Measurements from ENCODE around the gene AKNAD1. TPM values are rescaled to one million over a fixed set of nuclear protein-coding genes. Genes with fewer than 3 reads are reported as not detected.

The AKNAD1 gene
- total and polyA plus RNA-seq, 2 of the 4 experiments (the other 2 are of a cell fraction), result 0.07 to 0.18 TPM

DNA sequence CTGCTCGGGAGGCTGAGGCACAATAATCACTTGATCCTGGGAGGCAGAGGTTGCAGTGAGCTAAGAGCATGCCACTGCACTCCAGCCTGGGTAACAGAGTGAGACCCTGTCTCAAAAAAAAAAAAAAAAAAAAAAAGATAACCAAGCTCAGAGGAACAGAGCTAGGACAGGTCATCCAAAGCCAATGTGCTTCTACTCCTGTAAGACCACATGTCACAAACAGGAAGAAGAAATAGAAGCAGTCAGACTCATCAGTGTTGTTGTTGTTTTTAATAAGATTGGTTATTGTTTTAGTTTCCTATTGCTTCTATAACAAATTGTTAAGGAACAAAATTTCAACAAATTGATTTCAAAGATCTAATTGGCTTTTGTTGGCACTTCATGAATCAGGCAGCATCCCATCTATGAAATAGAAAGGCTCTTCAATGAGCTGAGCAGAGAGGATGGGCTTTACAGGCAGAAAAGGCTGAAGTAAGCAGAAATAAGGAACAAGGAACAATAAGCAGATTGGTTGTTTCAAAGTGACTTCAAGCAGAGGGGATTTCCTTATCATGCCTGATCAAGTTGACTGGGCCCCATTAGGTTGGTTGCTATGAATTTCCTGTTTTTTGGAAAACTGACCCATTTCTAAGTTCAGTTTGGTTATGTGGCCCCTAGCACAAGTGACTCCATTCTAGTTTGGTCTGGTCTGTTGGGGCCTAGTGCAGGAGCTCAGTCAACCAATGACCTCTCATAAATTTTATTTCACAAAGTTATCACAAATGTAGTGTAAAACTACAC is 6.0 kb upstream of the AKNAD1 start:
- no peak overlapping the region for H2BK120ac ChIP-seq (ENCODE audit: low read depth, low read length)
- H3K4me3 ChIP-seq (ENCODE audit: insufficient read depth, low read depth, low read length), result no peak overlapping the region
- no peak overlapping the region for H4K91ac ChIP-seq (ENCODE audit: insufficient read depth, low read depth, low read length)
- H2BK5ac ChIP-seq (ENCODE audit: low read depth, low read length, poor library complexity, severe bottlenecking), result no peak overlapping the region
- in situ Hi-C loops (cut with MboI; ENCODE audit: low sequenced_read_pairs), result no loop called here
- H4K5ac ChIP-seq (ENCODE audit: low read depth, low read length), result no peak overlapping the region
- H3K9me3 ChIP-seq (ENCODE audit: control insufficient read depth, insufficient read depth, low read length), result no peaks in the 10 kb centered on the region
- DNase-seq (no peak), ATAC-seq (ENCODE audit: low read depth) (no peak)
- H3K79me1 ChIP-seq (ENCODE audit: low read depth in 1 of 2, low read length in 2 of 2), result no peaks in the 10 kb centered on the region
- H3K9ac ChIP-seq (ENCODE audit: low read depth, low read length), result no peak overlapping the region
- H3K14ac ChIP-seq (replicated peaks; ENCODE audit: low read depth, low read length), result no peak overlapping the region
- ChIA-PET POLR2A (ENCODE audit: unreplicated experiment) (no interaction called here), CTCF (no interaction called here)
- H3K18ac ChIP-seq (ENCODE audit: low read depth, low read length), result no peak overlapping the region
- H3K4me2 ChIP-seq (ENCODE audit: low read depth, low read length), result no peak overlapping the region
- H3K9me1 ChIP-seq (ENCODE audit: insufficient read depth, low read length), result no peaks in the 10 kb centered on the region
- BruUV-seq (replicated peaks), result no TSS peak
- intact Hi-C loops (cut with micrococcal nuclease), result no loop called here
- H3K36me3 ChIP-seq (ENCODE audit: control insufficient read depth, insufficient read depth, low read length), result no peaks in the 10 kb centered on the region
- peaks cover 2% of the 10 kb centered on the region; the same call in 1 of the 2 replicates for H3K27me3 ChIP-seq (ENCODE audit: control insufficient read depth, insufficient read depth, low read length)
- no CpG with 5 or more reads among the region's 1 CpG for WGBS, 2 experiments (ENCODE audit: extremely low coverage in 2 of 2, insufficient read length in 1 of 2)
- no peak overlapping the region for H3K23ac ChIP-seq (ENCODE audit: low read depth, low read length)
- no peak overlapping the region for H2AK5ac ChIP-seq (ENCODE audit: low read depth, low read length)
- H2BK15ac ChIP-seq (ENCODE audit: low read depth, low read length), result no peak overlapping the region
- no peak overlapping the region for H3K56ac ChIP-seq (ENCODE audit: extremely low read depth, insufficient read depth, low read length)
- dilution Hi-C loops (cut with HindIII; ENCODE audit: low sequenced_read_pairs, unreplicated experiment), result no loop called here
- H3K4me1 ChIP-seq (ENCODE audit: control insufficient read depth, insufficient read depth, low read length), result no peaks in the 10 kb centered on the region
- no peak overlapping the region for H2AK9ac ChIP-seq (replicated peaks; ENCODE audit: low read depth, low read length, poor library complexity)
- H3K4ac ChIP-seq (ENCODE audit: low read depth, low read length), result no peak overlapping the region
- no peak overlapping the region for H2BK20ac ChIP-seq (ENCODE audit: low read depth, low read length)
- no peaks in the 10 kb centered on the region for H4K20me1 ChIP-seq (ENCODE audit: insufficient read depth, low read length)
- no peak overlapping the region for H3K27ac ChIP-seq (ENCODE audit: insufficient read depth, low read length)
- H4K8ac ChIP-seq (ENCODE audit: low read depth in 2 of 2, low read length in 2 of 2), result no peak overlapping the region
- H2AFZ ChIP-seq (replicated peaks; ENCODE audit: low read length, poor library complexity), result no peak overlapping the region
- TF ChIP-seq FOS (IDR thresholded peaks at IDR 0.05; ENCODE audit: low read depth, low read length) (no peak), USF2 (IDR thresholded peaks at IDR 0.05; ENCODE audit: low read depth, low read length) (no peak), MAZ (IDR thresholded peaks at IDR 0.05; ENCODE audit: borderline replicate concordance, low read depth, low read length) (no peak), MAFK (IDR thresholded peaks at IDR 0.05; ENCODE audit: low read depth, low read length) (peak; percentile 18; the same call in 1 of the 2 replicates), RFX5 (IDR thresholded peaks at IDR 0.05; ENCODE audit: low read depth, low read length) (no peak)
- TF ChIP-seq, protein P1, sequence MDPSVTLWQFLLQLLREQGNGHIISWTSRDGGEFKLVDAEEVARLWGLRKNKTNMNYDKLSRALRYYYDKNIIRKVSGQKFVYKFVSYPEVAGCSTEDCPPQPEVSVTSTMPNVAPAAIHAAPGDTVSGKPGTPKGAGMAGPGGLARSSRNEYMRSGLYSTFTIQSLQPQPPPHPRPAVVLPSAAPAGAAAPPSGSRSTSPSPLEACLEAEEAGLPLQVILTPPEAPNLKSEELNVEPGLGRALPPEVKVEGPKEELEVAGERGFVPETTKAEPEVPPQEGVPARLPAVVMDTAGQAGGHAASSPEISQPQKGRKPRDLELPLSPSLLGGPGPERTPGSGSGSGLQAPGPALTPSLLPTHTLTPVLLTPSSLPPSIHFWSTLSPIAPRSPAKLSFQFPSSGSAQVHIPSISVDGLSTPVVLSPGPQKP (IDR thresholded peaks at IDR 0.05; ENCODE audit: borderline replicate concordance, low read depth, low read length), result no peak

Data from IMR-90 (cell line).